Hepatocyte (in vitro differentiated cells): ENCODE measurements around the gene C19orf47. TPM values are rescaled to one million over a fixed set of nuclear protein-coding genes. Genes with fewer than 3 reads are reported as not detected.

Source experiments
- DNase-seq: peaks from one replicate; pipeline ENCODE4 v3.0.0-alpha.2; 2016; ENCODE audit warnings: low spot score
- H2AFZ ChIP-seq: fragments of 200-600 bp; sonication (generic); 2 replicates; pipeline ENCODE4 v1.6.0; 2016; ENCODE audit warnings: antibody characterized with exemption, mild to moderate bottlenecking
- H3K27ac ChIP-seq: fragments of 200-600 bp; sonication (generic); 2 replicates; pipeline ENCODE4 v1.5.1; 2016; ENCODE audit warnings: mild to moderate bottlenecking
- H3K27me3 ChIP-seq: fragments of 200-600 bp; sonication (generic); 2 replicates; pipeline ENCODE4 v1.6.1; 2016
- H3K36me3 ChIP-seq: fragments of 200-600 bp; sonication (generic); replicated peaks from 2 replicates; pipeline ENCODE4 v1.5.1; 2016; ENCODE audit warnings: low read depth; ENCODE audit not compliant: insufficient read depth
- H3K4me1 ChIP-seq: fragments of 200-600 bp; sonication (generic); 2 replicates; pipeline ENCODE4 v1.5.1; 2016; ENCODE audit warnings: mild to moderate bottlenecking, moderate library complexity; ENCODE audit not compliant: insufficient read depth
- H3K4me2 ChIP-seq: fragments of 200-600 bp; sonication (generic); 2 replicates; pipeline ENCODE4 v1.6.0; 2016
- H3K4me3 ChIP-seq: fragments of 200-600 bp; sonication (generic); 2 replicates; pipeline ENCODE4 v1.5.1; 2016; ENCODE audit warnings: mild to moderate bottlenecking
- H3K79me2 ChIP-seq: fragments of 200-600 bp; sonication (generic); 2 replicates; pipeline ENCODE4 v1.6.0; 2017; ENCODE audit warnings: mild to moderate bottlenecking
- H3K9me2 ChIP-seq: fragments of 200-600 bp; sonication (generic); replicated peaks from 2 replicates; pipeline ENCODE4 v1.6.0; 2017; ENCODE audit warnings: mild to moderate bottlenecking; ENCODE audit not compliant: insufficient read depth
- H3K9me3 ChIP-seq: fragments of 200-600 bp; sonication (generic); 2 replicates; pipeline ENCODE4 v1.5.1; 2016; ENCODE audit warnings: low read depth, mild to moderate bottlenecking
- H4K20me1 ChIP-seq: fragments of 200-600 bp; sonication (generic); 2 replicates; pipeline ENCODE4 v1.6.0; 2016; ENCODE audit warnings: mild to moderate bottlenecking; ENCODE audit not compliant: insufficient read depth, poor library complexity, severe bottlenecking
- EZH2 ChIP-seq: fragments of 200-600 bp; sonication (generic); IDR thresholded peaks from 2 replicates; pipeline ENCODE4 v1.6.1; 2016; ENCODE audit warnings: antibody characterized with exemption, mild to moderate bottlenecking, borderline replicate concordance
- EZH2phosphoT487 ChIP-seq: fragments of 200-600 bp; sonication (generic); IDR thresholded peaks from one replicate; pipeline ENCODE4 v1.6.1; 2018; ENCODE audit warnings: antibody characterized with exemption, mild to moderate bottlenecking, low read depth, moderate library complexity; ENCODE audit not compliant: unreplicated experiment, severe bottlenecking
- WGBS: methylation state at CpG from one replicate; pipeline ENCODE4 v1.1.6; 2016; ENCODE audit warnings: low lambda C conversion rate; ENCODE audit errors: missing lambda C conversion rate; 5-methylcytosine and 5-hydroxymethylcytosine counted together
- polyA plus RNA-seq: library from polyadenylated mRNA; unstranded; fragments of >200 nt; fragmentation: Nextera tagmentation; extraction: Ambion mirVana; gene quantifications from 2 replicates; pipeline ENCODE4 v1.2.1, GENCODE V29; 2016
- total RNA-seq: library from RNA; depleted of rRNA; stranded (reverse); fragments of >200 nt; gene quantifications from 2 replicates; pipeline ENCODE4 v1.2.3, GENCODE V29; 2014
- TF ChIP-seq, protein P1 (sequence below): fragments of 200-600 bp; sonication (generic); IDR thresholded peaks from 2 replicates; pipeline ENCODE4 v1.5.1; 2016; ENCODE audit warnings: antibody characterized with exemption, mild to moderate bottlenecking; ENCODE audit not compliant: poor library complexity

The C19orf47 gene
- total and polyA plus RNA-seq, 2 experiments from 2014 or later: 7.4 to 9.8 TPM

DNA sequence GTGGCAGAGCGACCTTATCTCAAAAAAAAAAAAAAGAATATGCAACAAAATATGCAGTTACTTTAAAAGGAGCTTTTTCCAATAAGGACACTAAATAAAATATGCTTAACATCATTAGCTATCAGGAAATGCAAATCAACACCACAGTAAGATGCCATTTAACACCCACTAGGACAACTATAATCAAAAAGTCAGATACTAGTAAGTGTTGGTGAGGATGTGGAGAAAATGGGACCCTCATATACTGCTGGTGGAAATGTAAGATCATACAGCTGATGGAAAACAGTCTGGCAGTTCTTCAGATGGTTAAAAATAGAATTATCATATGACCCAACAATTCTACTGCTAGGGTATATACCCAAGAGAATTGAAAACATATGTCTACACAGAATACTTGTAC is 38.5 kb downstream of the C19orf47 start:
- no peaks in the 10 kb centered on the region for H3K9me3 ChIP-seq
- no peaks in the 10 kb centered on the region for H4K20me1 ChIP-seq
- no peaks in the 10 kb centered on the region for H3K36me3 ChIP-seq
- no peak overlapping the region for H3K4me2 ChIP-seq
- DNase-seq: no peak
- TF ChIP-seq EZH2phosphoT487 (no peak), EZH2 (no peak)
- TF ChIP-seq, protein P1, sequence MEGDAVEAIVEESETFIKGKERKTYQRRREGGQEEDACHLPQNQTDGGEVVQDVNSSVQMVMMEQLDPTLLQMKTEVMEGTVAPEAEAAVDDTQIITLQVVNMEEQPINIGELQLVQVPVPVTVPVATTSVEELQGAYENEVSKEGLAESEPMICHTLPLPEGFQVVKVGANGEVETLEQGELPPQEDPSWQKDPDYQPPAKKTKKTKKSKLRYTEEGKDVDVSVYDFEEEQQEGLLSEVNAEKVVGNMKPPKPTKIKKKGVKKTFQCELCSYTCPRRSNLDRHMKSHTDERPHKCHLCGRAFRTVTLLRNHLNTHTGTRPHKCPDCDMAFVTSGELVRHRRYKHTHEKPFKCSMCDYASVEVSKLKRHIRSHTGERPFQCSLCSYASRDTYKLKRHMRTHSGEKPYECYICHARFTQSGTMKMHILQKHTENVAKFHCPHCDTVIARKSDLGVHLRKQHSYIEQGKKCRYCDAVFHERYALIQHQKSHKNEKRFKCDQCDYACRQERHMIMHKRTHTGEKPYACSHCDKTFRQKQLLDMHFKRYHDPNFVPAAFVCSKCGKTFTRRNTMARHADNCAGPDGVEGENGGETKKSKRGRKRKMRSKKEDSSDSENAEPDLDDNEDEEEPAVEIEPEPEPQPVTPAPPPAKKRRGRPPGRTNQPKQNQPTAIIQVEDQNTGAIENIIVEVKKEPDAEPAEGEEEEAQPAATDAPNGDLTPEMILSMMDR: no peak
- H3K9me2 ChIP-seq: no peaks in the 10 kb centered on the region
- no peak overlapping the region for H3K4me3 ChIP-seq
- H3K27ac ChIP-seq: no peak overlapping the region
- no peaks in the 10 kb centered on the region for H3K79me2 ChIP-seq
- H3K4me1 ChIP-seq: no peaks in the 10 kb centered on the region
- WGBS: 89% methylated on average over 1 of the region's 1 CpG
- no peaks in the 10 kb centered on the region for H3K27me3 ChIP-seq
- H2AFZ ChIP-seq: no peak overlapping the region

DNA sequence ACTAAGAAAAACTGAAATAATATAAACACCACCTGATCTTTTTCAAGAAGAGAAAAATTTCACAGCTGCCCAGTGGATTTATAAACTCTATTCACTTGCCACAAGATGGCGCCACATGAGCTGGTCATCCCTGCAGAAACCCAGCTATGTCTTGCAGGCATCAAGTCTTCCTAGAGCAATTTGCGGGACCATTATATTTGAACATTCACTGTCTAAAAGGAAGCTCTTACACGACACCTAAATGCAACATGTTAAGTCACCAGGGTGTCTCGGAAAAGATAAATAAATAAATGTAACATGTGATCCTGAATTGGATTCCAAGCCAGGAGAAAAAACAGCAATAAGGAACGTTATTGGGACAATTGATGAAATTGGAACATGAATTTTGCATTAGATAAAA is 42.8 kb downstream of the C19orf47 start:
- Histone ChIP-seq H3K27me3 (no peaks in the 10 kb centered on the region), H3K36me3 (no peaks in the 10 kb centered on the region), H3K9me3 (no peaks in the 10 kb centered on the region), H4K20me1 (no peaks in the 10 kb centered on the region), H3K27ac (no peak overlapping the region), H3K4me2 (no peak overlapping the region), H3K9me2 (no peaks in the 10 kb centered on the region), H2AFZ (no peak overlapping the region), H3K4me3 (no peak overlapping the region), H3K4me1 (no peaks in the 10 kb centered on the region), H3K79me2 (no peaks in the 10 kb centered on the region)
- TF ChIP-seq, protein P1: peak; percentile 91
- TF ChIP-seq EZH2phosphoT487: no peak
- DNase-seq: peak; percentile 91
- 22% methylated on average over 5 of the region's 5 CpGs for WGBS

DNA sequence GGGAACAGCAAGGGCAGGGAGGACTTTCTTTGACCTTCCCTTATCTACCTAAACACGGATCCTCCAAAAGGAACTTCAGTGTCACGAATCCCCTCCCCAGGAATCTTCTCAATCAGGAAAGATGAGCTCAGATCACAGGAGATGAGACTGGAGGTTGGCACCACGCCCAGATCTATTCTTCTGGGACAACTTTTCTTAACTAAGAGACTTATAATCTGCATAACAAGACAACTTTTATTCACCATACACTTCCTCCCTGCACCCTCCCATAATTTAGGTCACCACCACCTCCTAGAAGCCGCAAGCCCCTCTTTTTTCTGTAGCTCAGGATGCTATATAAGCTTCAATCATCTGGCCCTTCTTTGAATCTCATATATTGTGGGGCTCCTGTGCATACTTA is 43.9 kb downstream of the C19orf47 start:
- Histone ChIP-seq H2AFZ (no peak overlapping the region), H3K4me2 (no peak overlapping the region), H3K36me3 (no peaks in the 10 kb centered on the region), H3K9me2 (no peaks in the 10 kb centered on the region), H3K9me3 (no peaks in the 10 kb centered on the region), H4K20me1 (no peaks in the 10 kb centered on the region), H3K79me2 (no peaks in the 10 kb centered on the region), H3K4me1 (no peaks in the 10 kb centered on the region), H3K4me3 (no peak overlapping the region), H3K27ac (no peak overlapping the region), H3K27me3 (no peaks in the 10 kb centered on the region)
- WGBS: 74% methylated on average over 4 of the region's 4 CpGs
- TF ChIP-seq, protein P1: no peak
- no peak for TF ChIP-seq EZH2phosphoT487
- no peak for DNase-seq

DNA sequence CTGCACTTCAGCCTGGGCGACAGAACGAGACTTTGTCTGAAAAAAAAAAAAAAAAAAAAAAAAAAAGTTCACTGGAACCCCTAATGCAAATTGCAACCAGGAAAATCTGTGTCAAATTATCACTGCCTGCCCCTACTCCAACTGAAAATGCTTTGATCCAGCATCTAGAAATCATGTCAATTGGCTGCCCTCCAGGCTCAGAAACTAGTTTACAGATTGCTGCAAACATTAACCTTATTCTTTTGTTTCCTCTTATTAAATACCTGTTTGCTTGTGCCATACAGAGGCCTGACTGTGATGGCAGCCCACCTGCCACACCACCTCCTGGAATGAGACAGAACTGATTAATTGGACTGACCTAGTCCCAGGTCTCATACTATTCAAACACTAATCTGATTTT is 44.4 kb downstream of the C19orf47 start:
- 86% methylated on average over 2 of the region's 2 CpGs for WGBS

More for the DNA sequence above, 44.4 kb downstream of the C19orf47 start:
- DNase-seq: no peak
- H3K27ac ChIP-seq: no peak overlapping the region
- H3K79me2 ChIP-seq: no peaks in the 10 kb centered on the region
- H3K27me3 ChIP-seq: no peaks in the 10 kb centered on the region
- no peaks in the 10 kb centered on the region for H4K20me1 ChIP-seq
- H3K4me2 ChIP-seq: no peak overlapping the region
- no peaks in the 10 kb centered on the region for H3K4me1 ChIP-seq
- no peaks in the 10 kb centered on the region for H3K36me3 ChIP-seq
- no peaks in the 10 kb centered on the region for H3K9me3 ChIP-seq
- TF ChIP-seq EZH2phosphoT487: no peak
- no peak for TF ChIP-seq EZH2
- TF ChIP-seq, protein P1: no peak
- H2AFZ ChIP-seq: no peak overlapping the region
- no peaks in the 10 kb centered on the region for H3K9me2 ChIP-seq
- no peak overlapping the region for H3K4me3 ChIP-seq
